HG02759 (cell line): ENCODE measurements around the gene ADAMTSL1.

Source experiments
- ATAC-seq: cut with Tn5 transposase; IDR thresholded peaks from one replicate; pipeline ENCODE4 v1.9.1; 2021; ENCODE audit warnings: mild to moderate bottlenecking, moderate library complexity; ENCODE audit not compliant: unreplicated experiment

Gene ADAMTSL1

GRCh38 chr9:18473652-18474279 is at the start of gene ADAMTSL1:
Gene ADAMTSL1 (plus strand): TSS chr9:18474153. CDS start chr9:18474233, 80 bp downstream.
- no peak for ATAC-seq

GRCh38 chr9:18427691-18428090 is 46.3 kb upstream of the ADAMTSL1 start:
- no peak for ATAC-seq

DNA sequence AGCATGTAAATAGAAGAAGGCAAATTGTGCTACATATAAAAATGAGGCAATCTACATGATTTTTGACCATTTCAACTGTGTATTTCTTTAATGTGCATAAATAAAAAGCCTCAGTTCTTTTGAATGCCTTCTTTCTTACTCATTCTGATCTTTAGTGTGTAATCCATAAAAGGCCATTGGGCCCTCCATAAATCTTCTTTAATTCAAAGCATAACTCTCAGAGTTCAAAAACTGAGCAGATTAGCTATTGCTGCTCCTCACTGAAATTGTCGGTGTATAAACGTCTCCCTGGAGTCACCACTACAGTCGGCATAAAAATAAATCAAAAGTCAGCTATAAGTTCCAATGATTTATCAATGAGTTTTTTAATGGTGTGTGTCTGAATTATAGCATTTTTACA is 45.3 kb upstream of the ADAMTSL1 start:
- ATAC-seq = no peak

DNA sequence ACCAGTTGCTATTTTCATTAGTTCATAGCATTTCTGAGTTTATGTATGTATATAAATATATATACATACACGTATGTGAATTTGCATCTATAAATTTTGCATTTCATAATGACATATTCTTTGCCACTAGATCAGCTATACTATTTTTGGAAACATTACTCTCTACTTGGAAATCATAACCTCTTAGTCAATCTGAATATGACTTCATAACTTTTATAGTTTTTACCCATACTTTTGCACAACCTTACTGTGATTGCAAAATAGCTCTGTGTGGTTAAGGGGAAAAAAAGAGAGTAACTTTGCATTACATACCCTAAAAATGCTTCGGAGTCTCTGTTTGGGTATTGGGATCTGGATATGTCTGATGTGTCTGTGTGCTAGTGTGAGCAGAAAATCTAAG is 44.9 kb upstream of the ADAMTSL1 start:
- ATAC-seq = no peak

- ATAC-seq = no peak
Measured at GRCh38 chr9:18433620-18434019, 40.3 kb upstream of the ADAMTSL1 start.

DNA sequence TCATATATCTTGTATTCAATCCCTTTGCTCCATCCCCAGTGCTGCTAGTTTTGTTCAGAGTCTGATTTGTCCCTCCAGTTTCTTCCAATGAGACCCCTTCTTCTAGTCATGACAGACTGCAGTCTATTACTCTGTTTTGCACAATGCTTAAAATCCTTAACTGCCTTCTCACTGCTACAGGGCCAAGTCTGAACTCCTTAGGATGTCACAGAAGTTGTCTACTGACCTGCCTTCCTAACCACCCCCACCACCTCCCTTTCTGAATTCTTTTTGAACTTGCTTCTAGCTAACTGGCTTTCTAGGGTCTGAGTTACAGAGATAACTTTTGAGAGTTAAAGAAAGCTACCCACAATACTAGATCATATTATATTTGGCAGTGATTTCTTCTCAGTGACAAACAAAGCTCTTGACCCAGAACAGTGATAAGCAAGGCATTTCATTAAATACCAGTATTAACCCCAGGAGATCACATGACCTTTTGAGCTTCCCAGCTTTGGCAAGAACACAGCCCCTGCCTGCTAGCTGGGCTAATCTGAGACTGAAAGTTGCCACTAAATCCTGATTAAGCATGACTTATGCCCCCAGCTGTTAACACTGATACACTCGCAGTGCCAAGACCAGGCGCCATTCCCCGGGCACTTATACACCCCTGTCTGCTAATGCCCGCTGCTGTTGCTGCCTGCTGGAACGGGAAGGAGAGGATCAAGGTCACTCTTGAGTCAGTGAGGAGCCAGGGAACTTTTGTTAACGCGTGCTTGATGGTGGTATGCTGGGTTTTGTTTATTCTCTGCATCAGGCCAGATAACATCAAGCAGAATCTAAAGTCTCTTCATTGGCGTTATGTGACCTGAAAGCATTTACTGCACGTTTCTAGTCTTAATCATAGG is 36.4 kb upstream of the ADAMTSL1 start:
- no peak for ATAC-seq

GRCh38 chr9:18438300-18438925 is 35.5 kb upstream of the ADAMTSL1 start:
- no peak for ATAC-seq

- ATAC-seq = no peak
Measured at GRCh38 chr9:18438951-18439350, 35.0 kb upstream of the ADAMTSL1 start.

GRCh38 chr9:18441261-18441660 is 32.7 kb upstream of the ADAMTSL1 start:
- ATAC-seq = no peak

DNA sequence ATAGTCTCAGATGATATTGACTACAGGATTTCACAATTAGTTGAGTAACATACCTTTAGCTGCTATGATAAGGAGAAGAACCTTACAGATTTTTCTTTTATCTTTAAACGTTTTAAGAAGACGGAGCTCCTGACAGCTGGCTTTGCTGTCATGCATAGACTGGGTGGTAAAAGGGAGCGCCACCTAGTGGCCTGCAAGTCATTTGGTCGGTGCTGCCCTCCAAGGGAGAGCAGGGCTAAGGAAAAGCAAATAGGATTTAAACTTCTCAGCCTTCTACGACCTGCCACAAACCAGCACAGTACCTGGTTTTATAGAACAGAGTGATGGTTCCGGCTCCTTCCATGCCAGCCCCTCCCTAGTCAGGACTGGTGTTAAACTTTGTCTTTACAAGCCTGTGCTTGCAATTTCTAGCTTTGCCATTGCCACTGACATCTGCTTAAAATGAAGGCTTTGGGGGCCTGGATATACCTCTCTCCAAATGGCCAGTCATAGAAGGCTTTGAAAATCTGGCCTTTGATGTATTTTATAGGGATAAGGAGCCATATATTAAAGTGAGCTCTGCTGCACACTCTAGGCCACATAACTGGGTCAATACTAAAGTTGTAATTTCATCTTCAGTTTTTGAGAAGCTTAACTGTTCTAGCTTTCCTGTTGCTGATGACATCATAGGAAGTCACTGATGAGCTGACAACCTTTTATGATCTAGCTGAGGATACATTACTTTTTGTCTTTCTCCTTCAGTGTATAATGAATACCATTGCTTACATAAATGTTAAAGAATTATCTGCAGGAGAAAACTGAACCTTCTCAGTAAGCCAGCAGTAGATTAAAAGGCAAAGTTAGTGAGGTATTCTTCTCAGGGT is 31.1 kb upstream of the ADAMTSL1 start:
- ATAC-seq = peak; percentile 95

- no peak for ATAC-seq
Measured at GRCh38 chr9:18447131-18447530, 26.8 kb upstream of the ADAMTSL1 start.

- no peak for ATAC-seq
Measured at GRCh38 chr9:18447541-18447940, 26.4 kb upstream of the ADAMTSL1 start.

GRCh38 chr9:18448101-18448500 is 25.9 kb upstream of the ADAMTSL1 start:
- no peak for ATAC-seq

- no peak for ATAC-seq
Measured at GRCh38 chr9:18451406-18451805, 22.5 kb upstream of the ADAMTSL1 start.

DNA sequence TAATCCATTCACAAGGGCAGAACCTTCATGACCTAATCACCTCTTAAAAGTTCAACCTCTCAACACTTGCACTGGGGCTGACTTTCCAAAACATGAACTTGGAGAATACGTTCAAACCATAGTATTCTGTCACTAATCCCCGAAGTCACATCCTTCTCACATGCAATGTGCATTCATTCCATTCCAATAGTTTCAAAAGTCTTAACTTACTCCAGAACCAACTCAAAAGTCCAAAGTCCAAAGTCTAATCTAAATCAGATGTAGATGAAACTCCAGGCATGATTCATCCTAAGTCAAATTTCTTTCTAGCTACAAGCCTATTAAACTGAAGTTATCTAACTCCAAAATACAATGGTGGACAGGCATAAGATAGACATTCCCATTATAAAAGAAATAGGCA is 21.7 kb upstream of the ADAMTSL1 start:
- no peak for ATAC-seq

DNA sequence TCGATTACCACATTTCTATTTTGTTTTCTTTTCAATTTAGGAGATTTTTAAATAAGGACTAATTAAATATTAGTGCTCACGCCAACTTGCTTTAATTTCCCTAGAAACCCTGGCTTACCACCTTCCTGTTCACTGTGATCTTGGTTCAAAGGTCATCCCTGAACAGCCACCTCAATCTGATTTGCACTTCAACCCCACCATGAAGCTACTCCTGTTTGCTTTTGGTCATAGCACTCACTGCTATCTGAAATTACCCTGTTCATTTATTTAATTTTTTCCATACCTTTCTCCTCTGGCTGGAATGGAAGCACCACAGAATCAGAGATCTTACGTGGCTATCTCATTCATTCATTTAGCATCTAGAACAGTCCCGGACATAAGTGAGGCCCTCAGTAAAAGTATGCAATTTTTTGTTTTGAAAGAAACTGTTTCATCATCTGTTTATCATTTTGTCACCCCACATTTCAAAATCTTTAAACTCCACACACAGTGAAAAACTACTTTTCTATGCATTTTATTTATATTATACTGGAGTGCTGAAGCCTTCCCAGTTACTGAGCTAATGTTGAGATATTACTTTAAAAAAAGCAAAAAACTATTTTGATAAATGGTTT is 17.2 kb upstream of the ADAMTSL1 start:
- ATAC-seq = no peak

DNA sequence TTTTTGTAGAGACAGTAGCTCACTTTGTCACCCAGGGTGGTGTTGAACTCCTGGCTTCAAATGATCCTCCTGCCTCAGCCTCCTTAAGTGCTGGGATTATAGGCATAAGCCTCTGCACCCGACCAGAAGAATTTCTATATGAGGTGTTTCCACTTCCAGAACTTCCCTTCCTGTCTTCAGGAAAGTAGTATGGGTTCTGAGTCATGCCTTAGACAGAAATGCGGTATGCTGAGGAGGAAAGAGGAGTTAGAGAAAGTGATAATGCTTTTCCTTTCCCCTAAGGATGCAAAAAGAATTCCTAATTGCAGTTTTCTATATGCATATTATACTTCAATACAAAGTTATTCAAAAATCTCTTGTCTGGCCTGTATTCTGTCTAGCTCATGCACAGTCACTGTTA is 16.4 kb upstream of the ADAMTSL1 start:
- no peak for ATAC-seq

- ATAC-seq = no peak
Measured at GRCh38 chr9:18459962-18460584, 13.9 kb upstream of the ADAMTSL1 start.

- no peak for ATAC-seq
Measured at GRCh38 chr9:18461496-18461895, 12.5 kb upstream of the ADAMTSL1 start.

GRCh38 chr9:18463991-18464390 is 10.0 kb upstream of the ADAMTSL1 start:
- ATAC-seq = no peak
